Gastrocnemius medialis (tissue), 4 donors: ENCODE data around the gene FOXJ1. TPM values are rescaled to one million over a fixed set of nuclear protein-coding genes. Genes with fewer than 3 reads are reported as not detected.
"Not testable (repeated sequence)": the region's sequence is repeated elsewhere in the genome, so short reads cannot be mapped to it uniquely, and the experiment has no call there.

ENCODE experiments used
- ATAC-seq, 2 donors: fragments of 150-250 bp; one replicate each; pipeline ENCODE4 v1.9.1; 2016
- DNase-seq, 2 donors: peaks; one replicate each; pipeline ENCODE4 v3.0.0-alpha.2; 2019
- H3K27ac ChIP-seq, 4 donors: fragments of 200-600 bp; sonication (generic); 1 replicate in 1 of 4; 2 replicates in 3 of 4; pipeline ENCODE4 v1.5.1; 2016 to 2018; ENCODE audit warnings: mild to moderate bottlenecking in 2 of 4, moderate library complexity in 1 of 4
- H3K27me3 ChIP-seq, 3 donors: fragments of 200-600 bp; sonication (generic) in 2 of 3; 1 replicate in 1 of 3; 2 replicates in 2 of 3; pipeline versions ENCODE4 v1.5.1 to v1.6.0; 2016 to 2019; ENCODE audit warnings: mild to moderate bottlenecking in 1 of 3, moderate library complexity in 1 of 3
- H3K36me3 ChIP-seq, 2 donors: fragments of 200-600 bp; sonication (generic) in 1 of 2; one replicate each; pipeline ENCODE4 v1.5.1; 2017 to 2018
- H3K4me1 ChIP-seq, 2 donors: fragments of 200-600 bp; sonication (generic) in 1 of 2; one replicate each; pipeline ENCODE4 v1.5.1; 2016 to 2017; ENCODE audit warnings: mild to moderate bottlenecking in 2 of 2
- H3K4me3 ChIP-seq, 4 donors: fragments of 200-600 bp; sonication (generic) in 3 of 4; 1 replicate in 1 of 4; 2 replicates in 3 of 4; pipeline ENCODE4 v1.5.1; 2016 to 2019; ENCODE audit warnings: mild to moderate bottlenecking in 2 of 4
- H3K9me3 ChIP-seq, 3 donors: fragments of 200-600 bp; sonication (generic) in 2 of 3; 1 replicate in 1 of 3; 2 replicates in 2 of 3; pipeline ENCODE4 v1.5.1; 2016 to 2019
- POLR2A ChIP-seq, 2 donors: fragments of 450-650 bp; IDR thresholded peaks; one replicate each; pipeline ENCODE4 v1.6.1; 2017; ENCODE audit warnings: antibody characterized with exemption in 2 of 2, mild to moderate bottlenecking in 2 of 2, moderate library complexity in 2 of 2
- in situ Hi-C, 4 donors: fragments of 200-750 bp; cut with MboI; loops; one replicate each; pipeline versions ENCODE4 v1.15.0 to v1.8.0; 2017; ENCODE audit warnings: low sequenced_read_pairs in 4 of 4
- intact Hi-C: fragments of 100-400 bp; cut with DNase I; formaldehyde crosslinking; loops from one replicate; pipeline ENCODE4 v1.15.1; 2023; ENCODE audit warnings: low total_unique reads
- total RNA-seq, 4 donors: library from RNA; depleted of rRNA; stranded (reverse); fragments of >200 nt; gene quantifications; one replicate each; pipeline versions ENCODE4 v1.1.0 to v1.2.3, GENCODE V29; 2016
- TF ChIP-seq, protein P1 (sequence below), 5 experiments: fragments of 450-650 bp in 3 of 5; fragments of 200-600 bp in 2 of 5; sonication (generic) in 2 of 5; IDR thresholded peaks in 4 of 5; conservative IDR thresholded peaks in 1 of 5; 1 replicate in 4 of 5; 2 replicates in 1 of 5; pipeline ENCODE4 v1.5.1; 2016 to 2019; ENCODE audit warnings: antibody characterized with exemption in 5 of 5, mild to moderate bottlenecking in 3 of 5, moderate library complexity in 3 of 5

The FOXJ1 gene, protein sequence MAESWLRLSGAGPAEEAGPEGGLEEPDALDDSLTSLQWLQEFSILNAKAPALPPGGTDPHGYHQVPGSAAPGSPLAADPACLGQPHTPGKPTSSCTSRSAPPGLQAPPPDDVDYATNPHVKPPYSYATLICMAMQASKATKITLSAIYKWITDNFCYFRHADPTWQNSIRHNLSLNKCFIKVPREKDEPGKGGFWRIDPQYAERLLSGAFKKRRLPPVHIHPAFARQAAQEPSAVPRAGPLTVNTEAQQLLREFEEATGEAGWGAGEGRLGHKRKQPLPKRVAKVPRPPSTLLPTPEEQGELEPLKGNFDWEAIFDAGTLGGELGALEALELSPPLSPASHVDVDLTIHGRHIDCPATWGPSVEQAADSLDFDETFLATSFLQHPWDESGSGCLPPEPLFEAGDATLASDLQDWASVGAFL
- under 1 TPM in 2 of 4 donors, not detected in 2; 0.16 to 0.62 TPM for total RNA-seq

DNA sequence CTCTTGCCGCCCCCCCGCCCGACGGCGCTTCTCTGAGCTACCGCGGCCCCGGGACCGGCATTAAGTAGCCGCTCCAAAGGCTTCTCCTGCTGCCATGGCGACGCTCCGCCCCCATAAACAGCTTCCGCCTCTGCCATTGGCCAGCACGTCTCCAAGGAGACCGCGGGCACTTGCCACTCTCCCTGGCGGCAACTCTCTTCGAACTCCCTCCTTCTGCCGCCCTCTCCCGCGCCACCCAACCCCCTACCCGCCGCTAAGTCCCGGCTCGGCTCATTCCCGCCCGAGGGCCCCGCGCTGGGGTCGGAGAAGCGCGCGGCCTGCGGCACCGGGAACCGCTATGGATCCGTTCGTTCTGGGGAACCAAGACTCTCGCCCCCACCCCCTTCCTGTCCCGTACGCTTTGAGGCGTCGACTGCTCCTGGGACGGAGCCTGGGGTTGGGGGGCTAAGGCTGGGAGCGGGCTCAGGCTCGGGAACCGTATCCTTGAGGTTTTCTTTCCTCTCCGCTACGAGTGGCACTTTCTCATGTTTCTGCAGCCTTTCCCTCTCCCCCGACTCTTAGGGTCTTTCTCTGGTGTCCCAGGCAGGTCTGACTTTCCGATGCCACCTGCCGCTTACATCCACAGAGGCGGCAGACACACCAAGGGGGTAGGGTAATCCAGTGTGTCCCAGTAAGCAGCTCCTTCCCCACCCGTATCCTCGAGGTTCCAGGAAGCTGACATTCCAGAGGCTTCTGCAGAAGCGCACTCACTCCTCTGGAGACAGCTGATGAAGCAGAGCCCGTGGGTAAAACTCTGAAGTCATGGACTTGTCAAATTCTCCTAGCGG lies at the start of gene FOXJ1:
Gene FOXJ1 (minus strand): TSS at position 34 of the 827 bp plus-strand sequence. CDS start 850 bp downstream, outside the sequence.
- intact Hi-C loops: loop anchor here (5.0 kb wide), 1 partner anchor 136 kb away; no protein-coding TSS in a partner anchor
- Histone ChIP-seq H3K27me3 (peaks cover 46% of the 10 kb centered on the region in 3 donors), H3K27ac (peak within 1 kb of the TSS in 1 of 4 donors; percentile 3), H3K9me3 (no peaks in the 10 kb centered on the region), H3K36me3 (peaks cover 0 to 14% of the 10 kb centered on the region in 2 donors), H3K4me3 (peak within 1 kb of the TSS; percentile 50 to 68 (median 58)), H3K4me1 (peaks cover 23 to 28% of the 10 kb centered on the region in 2 donors)
- DNase-seq: peak; percentile 69 to 86
- in situ Hi-C loops: no loop called here
- ATAC-seq: peak; percentile 84 to 89
- TF ChIP-seq, protein P1, sequence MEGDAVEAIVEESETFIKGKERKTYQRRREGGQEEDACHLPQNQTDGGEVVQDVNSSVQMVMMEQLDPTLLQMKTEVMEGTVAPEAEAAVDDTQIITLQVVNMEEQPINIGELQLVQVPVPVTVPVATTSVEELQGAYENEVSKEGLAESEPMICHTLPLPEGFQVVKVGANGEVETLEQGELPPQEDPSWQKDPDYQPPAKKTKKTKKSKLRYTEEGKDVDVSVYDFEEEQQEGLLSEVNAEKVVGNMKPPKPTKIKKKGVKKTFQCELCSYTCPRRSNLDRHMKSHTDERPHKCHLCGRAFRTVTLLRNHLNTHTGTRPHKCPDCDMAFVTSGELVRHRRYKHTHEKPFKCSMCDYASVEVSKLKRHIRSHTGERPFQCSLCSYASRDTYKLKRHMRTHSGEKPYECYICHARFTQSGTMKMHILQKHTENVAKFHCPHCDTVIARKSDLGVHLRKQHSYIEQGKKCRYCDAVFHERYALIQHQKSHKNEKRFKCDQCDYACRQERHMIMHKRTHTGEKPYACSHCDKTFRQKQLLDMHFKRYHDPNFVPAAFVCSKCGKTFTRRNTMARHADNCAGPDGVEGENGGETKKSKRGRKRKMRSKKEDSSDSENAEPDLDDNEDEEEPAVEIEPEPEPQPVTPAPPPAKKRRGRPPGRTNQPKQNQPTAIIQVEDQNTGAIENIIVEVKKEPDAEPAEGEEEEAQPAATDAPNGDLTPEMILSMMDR (IDR thresholded peaks at IDR 0.05 in 4 of 5, conservative IDR thresholded peaks at IDR 0.05 in 1 of 5): no peak

DNA sequence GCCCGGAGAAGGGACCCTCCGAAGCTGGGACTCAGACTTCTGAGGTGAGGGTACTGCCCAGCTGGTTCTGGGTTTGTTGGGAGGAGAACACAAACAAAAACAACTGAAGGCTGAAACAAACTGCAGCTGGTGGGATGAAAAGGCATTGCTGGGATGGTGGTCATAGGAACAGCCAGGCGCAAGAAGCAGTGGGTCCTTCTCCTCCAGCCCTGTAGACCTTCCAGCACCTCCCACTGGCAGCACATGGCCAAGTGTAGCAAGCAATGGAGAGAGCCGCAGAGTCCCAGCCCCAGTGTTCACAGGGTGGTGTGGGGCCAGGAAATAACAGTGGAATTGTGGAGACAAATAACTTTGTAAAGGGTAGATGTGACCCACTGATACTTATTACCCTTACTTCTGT lies 48.7 kb upstream of the FOXJ1 start:
- Histone ChIP-seq H3K4me3 (no peak overlapping the region), H3K4me1 (peaks cover 20 to 25% of the 10 kb centered on the region in 2 donors), H3K9me3 (no peaks in the 10 kb centered on the region), H3K27me3 (no peaks in the 10 kb centered on the region), H3K27ac (no peak overlapping the region), H3K36me3 (no peaks in the 10 kb centered on the region)
- in situ Hi-C loops: loop anchor here in 2 of 4 donors (10.0 kb wide), 2 partner anchors 75 to 95 kb away; no protein-coding TSS in a partner anchor
- ATAC-seq: no peak
- intact Hi-C loops: no loop called here
- DNase-seq: no peak
- TF ChIP-seq, protein P1 (IDR thresholded peaks at IDR 0.05 in 4 of 5, conservative IDR thresholded peaks at IDR 0.05 in 1 of 5): no peak
- TF ChIP-seq POLR2A (IDR thresholded peaks at IDR 0.05): no peak

DNA sequence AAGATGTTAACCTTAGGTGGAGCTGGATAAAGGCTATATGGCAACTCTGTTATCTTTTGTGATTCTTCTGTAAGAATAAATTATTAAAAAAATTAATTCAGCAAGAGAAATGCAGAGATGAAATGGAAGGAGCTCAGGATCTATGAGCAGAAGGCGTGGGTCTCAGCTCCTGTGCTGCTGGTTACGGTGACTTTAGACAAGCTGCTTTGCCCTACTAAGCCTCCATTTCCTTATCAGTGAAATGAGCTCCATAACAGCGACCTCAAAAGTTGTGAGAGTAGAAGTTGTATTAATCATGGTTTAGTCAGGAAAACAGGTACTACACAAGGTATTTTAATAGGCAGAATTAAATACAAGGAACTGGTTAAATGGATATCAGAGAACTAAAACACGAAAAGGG lies 48.2 kb upstream of the FOXJ1 start:
- DNase-seq: no peak
- in situ Hi-C loops: loop anchor here in 2 of 4 donors (10.0 kb wide), 2 partner anchors 74 to 96 kb away; no protein-coding TSS in a partner anchor
- no peak for ATAC-seq
- Histone ChIP-seq H3K36me3 (no peaks in the 10 kb centered on the region), H3K4me1 (peaks cover 23 to 30% of the 10 kb centered on the region in 2 donors), H3K4me3 (no peak overlapping the region), H3K27me3 (no peaks in the 10 kb centered on the region), H3K27ac (peak overlapping the region in 1 of 4 donors; percentile 60), H3K9me3 (no peaks in the 10 kb centered on the region)
- intact Hi-C loops: no loop called here
- TF ChIP-seq, protein P1 (IDR thresholded peaks at IDR 0.05 in 4 of 5, conservative IDR thresholded peaks at IDR 0.05 in 1 of 5): no peak
- TF ChIP-seq POLR2A (IDR thresholded peaks at IDR 0.05): no peak

DNA sequence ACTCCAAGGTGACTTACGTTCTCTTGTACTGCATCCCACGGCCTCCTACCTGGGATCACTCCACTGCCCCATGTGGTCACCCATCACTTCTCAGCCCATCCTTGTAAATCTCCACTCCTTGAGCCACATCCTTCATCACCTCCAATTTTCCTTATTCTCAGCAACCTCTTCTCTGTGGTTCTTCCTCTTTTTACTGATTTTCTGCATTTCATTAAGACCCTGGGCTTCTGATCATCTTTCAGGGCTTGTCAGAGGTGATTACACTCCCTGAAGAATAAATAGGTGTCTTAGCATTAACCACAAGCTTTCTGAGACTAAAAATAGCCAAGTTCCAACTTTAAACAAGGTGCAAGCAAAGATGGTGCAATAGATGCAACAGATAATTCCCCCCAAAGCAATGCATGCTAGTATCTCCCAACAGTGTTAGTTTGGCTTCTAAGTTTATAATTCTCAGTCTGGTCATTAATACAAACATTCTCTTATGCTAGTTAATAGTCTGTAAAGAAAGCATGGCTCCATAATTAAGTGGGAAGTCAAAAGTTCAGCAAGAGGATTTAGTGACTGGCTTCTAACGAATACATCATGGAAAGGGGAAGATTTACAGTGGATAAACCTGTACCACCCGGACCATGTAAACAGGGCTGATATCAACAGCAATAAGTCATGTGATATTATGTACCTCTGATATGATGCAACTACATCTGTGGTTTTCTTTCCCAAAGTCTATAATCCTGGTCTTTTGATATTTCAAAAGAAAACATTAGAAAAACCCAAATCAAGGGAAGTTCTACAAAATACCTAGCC lies 47.4 kb upstream of the FOXJ1 start:
- Histone ChIP-seq H3K4me1 (peaks cover 23 to 36% of the 10 kb centered on the region in 2 donors), H3K9me3 (no peaks in the 10 kb centered on the region), H3K4me3 (no peak overlapping the region), H3K27ac (peak overlapping the region; percentile 0 to 60 (median 20)), H3K36me3 (no peaks in the 10 kb centered on the region), H3K27me3 (no peaks in the 10 kb centered on the region)
- ATAC-seq (peak; percentile 47 to 58), DNase-seq (no peak)
- in situ Hi-C loops (loop anchor here in 2 of 4 donors (10.0 kb wide), 2 partner anchors 74 to 96 kb away; no protein-coding TSS in a partner anchor), intact Hi-C loops (no loop called here)
- TF ChIP-seq, protein P1 (IDR thresholded peaks at IDR 0.05 in 4 of 5, conservative IDR thresholded peaks at IDR 0.05 in 1 of 5): no peak
- no peak for TF ChIP-seq POLR2A (IDR thresholded peaks at IDR 0.05)

DNA sequence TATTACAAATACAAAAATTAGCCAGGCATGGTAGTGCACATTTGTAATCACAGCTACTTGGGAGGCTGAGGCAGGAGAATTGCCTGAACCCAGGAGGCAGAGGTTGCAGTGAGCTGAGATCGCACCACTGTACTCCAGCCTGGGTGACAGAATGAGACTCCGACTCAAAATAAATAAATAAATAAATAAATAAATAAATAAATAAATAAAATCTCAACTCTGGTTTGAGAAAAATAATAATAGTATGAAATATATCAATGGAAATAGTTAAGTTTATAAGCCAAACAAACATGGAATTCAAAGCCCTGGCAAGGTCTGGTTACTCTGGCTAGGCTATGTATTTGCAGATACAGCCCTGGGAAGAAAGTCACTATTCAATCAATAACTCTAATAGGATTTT lies 45.7 kb upstream of the FOXJ1 start:
- in situ Hi-C loops: loop anchor here in 2 of 4 donors (10.0 kb wide), 2 partner anchors 72 to 98 kb away; no protein-coding TSS in a partner anchor
- H3K36me3 ChIP-seq, H3K9me3 ChIP-seq, DNase-seq, ATAC-seq, H3K4me3 ChIP-seq, intact Hi-C loops, H3K27ac ChIP-seq, H3K27me3 ChIP-seq: not testable (repeated sequence)
- H3K4me1 ChIP-seq: peaks cover 25 to 36% of the 10 kb centered on the region in 2 donors
